GM12874 (cell line): ENCODE results near the gene ASCC3.

Source experiments
- TF ChIP-seq, protein P1 (sequence below): IDR thresholded peaks from 2 replicates; pipeline ENCODE4 v1.5.1; 2011; ENCODE audit warnings: low read depth, mild to moderate bottlenecking, control low read depth, low read length, moderate library complexity; ENCODE audit not compliant: insufficient read depth

The ASCC3 gene

DNA sequence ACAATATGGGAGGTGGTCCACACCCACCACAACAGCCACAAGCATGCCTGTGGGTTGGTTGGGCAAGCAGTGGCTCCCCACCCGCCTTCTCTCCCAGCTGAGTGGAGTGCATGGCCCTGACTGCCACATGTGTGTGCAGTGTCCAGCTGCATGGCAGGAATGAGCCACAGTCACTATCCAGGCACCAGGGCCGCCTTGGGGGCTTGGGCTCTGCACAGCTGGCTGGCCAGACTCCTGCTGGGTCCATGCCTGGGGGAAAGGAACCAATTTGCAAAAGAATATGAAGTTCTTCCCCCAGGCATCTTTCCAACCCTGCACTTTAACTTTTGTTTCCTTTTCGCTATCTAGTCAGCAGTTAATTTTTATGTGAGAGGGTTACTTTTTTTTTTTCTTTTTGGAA, 11.6 kb upstream of the ASCC3 start:
- TF ChIP-seq, protein P1, sequence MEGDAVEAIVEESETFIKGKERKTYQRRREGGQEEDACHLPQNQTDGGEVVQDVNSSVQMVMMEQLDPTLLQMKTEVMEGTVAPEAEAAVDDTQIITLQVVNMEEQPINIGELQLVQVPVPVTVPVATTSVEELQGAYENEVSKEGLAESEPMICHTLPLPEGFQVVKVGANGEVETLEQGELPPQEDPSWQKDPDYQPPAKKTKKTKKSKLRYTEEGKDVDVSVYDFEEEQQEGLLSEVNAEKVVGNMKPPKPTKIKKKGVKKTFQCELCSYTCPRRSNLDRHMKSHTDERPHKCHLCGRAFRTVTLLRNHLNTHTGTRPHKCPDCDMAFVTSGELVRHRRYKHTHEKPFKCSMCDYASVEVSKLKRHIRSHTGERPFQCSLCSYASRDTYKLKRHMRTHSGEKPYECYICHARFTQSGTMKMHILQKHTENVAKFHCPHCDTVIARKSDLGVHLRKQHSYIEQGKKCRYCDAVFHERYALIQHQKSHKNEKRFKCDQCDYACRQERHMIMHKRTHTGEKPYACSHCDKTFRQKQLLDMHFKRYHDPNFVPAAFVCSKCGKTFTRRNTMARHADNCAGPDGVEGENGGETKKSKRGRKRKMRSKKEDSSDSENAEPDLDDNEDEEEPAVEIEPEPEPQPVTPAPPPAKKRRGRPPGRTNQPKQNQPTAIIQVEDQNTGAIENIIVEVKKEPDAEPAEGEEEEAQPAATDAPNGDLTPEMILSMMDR = no peak

DNA sequence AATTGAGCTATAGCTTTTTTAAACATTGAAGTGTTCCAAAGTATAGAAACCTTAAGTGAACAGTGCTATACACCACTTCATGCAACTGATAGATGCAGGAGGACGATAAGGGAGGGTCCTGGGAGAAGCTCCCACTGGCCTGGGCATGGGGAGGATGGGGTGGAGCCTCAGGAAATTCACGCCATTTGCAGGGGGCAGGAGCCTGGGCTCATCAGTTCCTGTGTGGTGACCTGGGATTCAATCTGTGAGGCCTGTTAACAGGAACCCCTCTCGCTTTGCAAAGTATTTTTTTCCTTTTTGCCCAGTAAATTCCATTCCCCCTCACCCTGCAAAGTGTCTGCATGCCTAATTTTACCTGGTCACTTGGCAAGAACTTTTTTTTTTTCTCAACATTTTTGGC, 11.0 kb upstream of the ASCC3 start:
- TF ChIP-seq, protein P1 = no peak

DNA sequence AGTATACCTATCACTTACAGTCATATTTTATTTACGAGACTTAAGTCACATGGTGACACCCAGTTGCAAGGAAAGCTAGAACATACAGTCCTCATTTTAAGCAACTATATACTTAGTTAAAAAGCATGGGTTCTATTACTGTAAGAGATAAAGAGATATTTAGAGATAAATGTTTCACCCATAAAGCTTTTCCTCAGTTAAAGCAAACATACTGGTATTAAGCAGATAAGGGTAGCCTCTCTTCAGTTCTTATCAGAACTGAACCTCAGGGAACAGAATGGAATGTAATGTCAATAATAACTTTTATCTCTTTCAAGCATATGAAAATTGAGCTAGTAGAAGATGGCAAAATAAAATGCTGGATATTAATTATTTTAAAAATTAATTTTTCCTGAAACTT, 9.9 kb upstream of the ASCC3 start:
- TF ChIP-seq, protein P1 = no peak

DNA sequence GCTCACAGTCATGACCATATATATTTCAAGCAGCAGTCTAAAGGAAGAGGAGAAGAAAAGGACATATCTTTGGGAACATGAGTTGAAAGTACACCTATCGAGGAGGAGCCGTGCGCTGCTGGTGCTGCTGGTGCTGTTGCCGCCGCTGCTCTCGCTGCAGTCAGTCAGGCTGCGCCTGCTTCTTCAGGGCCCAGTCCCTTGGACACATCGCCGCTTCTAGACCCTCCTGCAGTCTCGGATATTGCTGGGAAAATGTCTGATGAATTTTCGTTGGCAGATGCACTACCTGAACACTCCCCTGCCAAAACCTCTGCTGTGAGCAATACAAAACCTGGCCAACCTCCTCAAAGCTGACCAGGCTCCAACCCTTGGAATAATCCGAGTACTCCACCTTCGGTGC, 8.2 kb upstream of the ASCC3 start:
- TF ChIP-seq, protein P1 = no peak

DNA sequence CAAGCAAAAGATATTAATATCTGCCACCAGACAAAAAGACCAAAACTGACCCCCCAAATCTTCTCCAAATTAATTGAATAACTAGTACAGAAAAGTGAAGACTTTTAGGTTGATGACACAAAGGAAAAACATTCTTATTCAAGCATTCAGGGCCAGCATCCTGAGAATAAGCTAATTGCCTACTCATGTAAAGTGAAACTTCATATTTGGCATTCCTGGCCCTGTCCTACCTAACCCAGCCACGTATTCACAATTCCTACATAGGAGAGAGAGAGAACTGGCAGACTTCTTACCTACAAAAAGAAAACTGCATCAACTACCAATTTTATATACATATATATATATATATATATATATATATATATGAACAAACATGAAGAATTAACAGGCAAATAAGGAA, 4.9 kb upstream of the ASCC3 start:
- TF ChIP-seq, protein P1 = no peak

DNA sequence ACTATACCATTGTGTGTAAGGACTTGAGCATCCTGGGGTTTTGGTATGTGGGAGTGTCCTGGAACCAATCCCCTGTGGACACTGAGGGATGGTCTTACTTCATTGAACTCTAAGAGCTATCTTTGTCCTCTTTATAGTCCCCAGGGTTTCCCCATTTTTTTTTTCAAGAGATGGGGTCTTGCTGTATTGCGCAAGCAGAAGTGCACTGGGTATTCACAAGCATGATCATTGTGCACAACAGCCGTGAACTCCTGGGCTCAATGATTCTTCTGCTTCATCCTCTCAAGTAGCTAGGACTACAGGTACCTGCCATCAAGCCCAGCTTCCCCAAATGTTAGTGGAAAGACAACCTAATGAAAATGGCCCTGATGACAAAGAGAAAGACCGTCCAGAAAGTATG, 2.2 kb upstream of the ASCC3 start:
- TF ChIP-seq, protein P1 = no peak

DNA sequence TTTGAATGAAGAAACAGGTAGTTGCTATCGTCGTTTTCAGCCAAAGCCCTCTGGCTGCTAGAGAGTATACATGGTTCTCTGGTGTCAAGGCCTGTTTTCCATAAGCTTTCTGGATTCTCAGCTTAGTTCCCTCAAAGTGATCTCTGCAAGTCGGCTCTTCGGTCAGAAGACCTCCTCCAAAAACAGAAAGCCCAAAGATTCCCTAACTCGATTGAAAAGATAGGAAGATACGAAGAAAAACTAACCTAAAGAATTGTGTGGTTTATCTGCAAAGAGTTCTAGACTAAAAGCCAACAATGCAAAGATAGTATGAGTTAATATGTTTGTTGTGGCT, 545 bp upstream of the ASCC3 start:
- TF ChIP-seq, protein P1 = no peak

DNA sequence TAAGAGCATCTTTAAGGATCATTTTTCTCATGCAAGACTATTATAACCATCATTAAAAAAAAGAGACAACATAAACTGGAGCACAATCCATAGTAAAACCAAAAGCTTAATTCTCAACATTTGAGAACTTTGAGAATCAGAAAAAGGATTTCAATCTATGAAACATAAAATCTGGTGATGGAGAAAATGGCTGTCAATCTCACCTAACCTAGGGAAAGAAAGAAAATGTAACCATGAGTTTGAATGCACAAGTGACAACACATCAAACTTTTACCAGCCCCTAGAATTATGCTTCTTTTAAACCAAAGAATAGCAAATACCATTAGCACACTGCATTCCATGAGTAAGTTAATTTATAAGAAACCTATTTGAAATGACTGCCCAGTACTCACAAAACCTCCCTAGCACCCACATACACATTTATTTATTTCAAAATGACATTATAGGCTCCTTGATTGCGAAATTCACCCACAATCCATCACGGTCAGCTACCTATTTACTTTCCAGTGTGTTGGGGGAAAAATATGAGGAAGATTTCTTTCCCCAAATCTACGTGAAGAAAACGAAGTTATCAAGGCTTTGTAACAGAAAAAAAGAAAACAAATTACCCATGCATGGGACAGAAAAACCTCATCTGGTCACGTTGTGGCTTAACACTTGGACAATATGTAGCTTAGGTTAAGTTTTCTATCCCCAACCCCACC, 828 bp downstream of the ASCC3 start:
- TF ChIP-seq, protein P1 = no peak
